Measurements from ENCODE around the gene TMEM170B. TPM values are rescaled to one million over a fixed set of nuclear protein-coding genes. Genes with fewer than 3 reads are reported as not detected.
"Not testable (repeated sequence)": the region's sequence is repeated elsewhere in the genome, so short reads cannot be mapped to it uniquely, and the experiment has no call there.

TMEM170B gene
- polyA plus RNA-seq, 1 experiment, result 0.26 TPM

- ChIA-PET POLR2A (no interaction called here), CTCF (no interaction called here)
- Histone ChIP-seq H3K27ac (ENCODE audit: low read depth, low read length) (no peak overlapping the region), H3K4me3 (ENCODE audit: low read depth, low read length) (peak overlapping the region; percentile 63), H3K27me3 (ENCODE audit: control insufficient read depth, insufficient read depth, low read length) (peaks cover 15% of the 10 kb centered on the region), H3K9me3 (ENCODE audit: control insufficient read depth, insufficient read depth, low read length) (peaks cover 2% of the 10 kb centered on the region; the same call in 1 of the 2 replicates)
- TF ChIP-seq CTCF (IDR thresholded peaks at IDR 0.05; ENCODE audit: low read depth, low read length), result no peak
- no peak for DNase-seq (ENCODE audit: low read depth, low spot score)
Observed at GRCh38 chr6:11538052-11538818, 686 bp downstream of the TMEM170B start.

- no peak for TF ChIP-seq CTCF (IDR thresholded peaks at IDR 0.05; ENCODE audit: low read depth, low read length)
- POLR2A ChIA-PET, result no interaction called here
- no peak overlapping the region for H3K27ac ChIP-seq (ENCODE audit: low read depth, low read length)
Observed at GRCh38 chr6:11538819-11539468, 1.4 kb downstream of the TMEM170B start.

GRCh38 chr6:11542863-11543262 lies 5.3 kb downstream of the TMEM170B start:
- DNase-seq (ENCODE audit: low read depth, low spot score), result no peak
- ChIA-PET POLR2A (no interaction called here), CTCF (no interaction called here)
- TF ChIP-seq CTCF (IDR thresholded peaks at IDR 0.05; ENCODE audit: low read depth, low read length), result no peak
- Histone ChIP-seq H3K27ac (ENCODE audit: low read depth, low read length) (no peak overlapping the region), H3K9me3 (ENCODE audit: control insufficient read depth, insufficient read depth, low read length) (peaks cover 2% of the 10 kb centered on the region; the same call in 1 of the 2 replicates), H3K27me3 (ENCODE audit: control insufficient read depth, insufficient read depth, low read length) (peaks cover 15% of the 10 kb centered on the region), H3K4me3 (ENCODE audit: low read depth, low read length) (no peak overlapping the region)

More at GRCh38 chr6:11538819-11539468, 1.4 kb downstream of the TMEM170B start:
- no peak for DNase-seq (ENCODE audit: low read depth, low spot score)
- Histone ChIP-seq H3K27me3 (ENCODE audit: control insufficient read depth, insufficient read depth, low read length) (peaks cover 15% of the 10 kb centered on the region), H3K9me3 (ENCODE audit: control insufficient read depth, insufficient read depth, low read length) (peaks cover 2% of the 10 kb centered on the region; the same call in 1 of the 2 replicates), H3K4me3 (ENCODE audit: low read depth, low read length) (no peak overlapping the region)
- CTCF ChIA-PET, result no interaction called here

- H3K4me3 ChIP-seq (ENCODE audit: low read depth, low read length), result no peak overlapping the region
- no peaks in the 10 kb centered on the region for H3K9me3 ChIP-seq (ENCODE audit: control insufficient read depth, insufficient read depth, low read length)
- ChIA-PET POLR2A (no interaction called here), CTCF (interaction anchor here (1.0 kb wide), 1 partner anchor 32 kb away, joined by 3 read pairs; no protein-coding TSS in a partner anchor)
- no peak for TF ChIP-seq CTCF (IDR thresholded peaks at IDR 0.05; ENCODE audit: low read depth, low read length)
- H3K27ac ChIP-seq (ENCODE audit: low read depth, low read length), result no peak overlapping the region
- peaks cover 8% of the 10 kb centered on the region for H3K27me3 ChIP-seq (ENCODE audit: control insufficient read depth, insufficient read depth, low read length)
- DNase-seq (ENCODE audit: low read depth, low spot score), result no peak
Observed at GRCh38 chr6:11543919-11544518, 6.5 kb downstream of the TMEM170B start.

- H3K9me3 ChIP-seq (ENCODE audit: control insufficient read depth, insufficient read depth, low read length); CTCF ChIA-PET; H3K27ac ChIP-seq (ENCODE audit: low read depth, low read length); DNase-seq (ENCODE audit: low read depth, low spot score); POLR2A ChIA-PET; H3K27me3 ChIP-seq (ENCODE audit: control insufficient read depth, insufficient read depth, low read length); H3K4me3 ChIP-seq (ENCODE audit: low read depth, low read length): not testable (repeated sequence)
Observed at GRCh38 chr6:11547846-11548245, 10.3 kb downstream of the TMEM170B start.

- H3K27me3 ChIP-seq (ENCODE audit: control insufficient read depth, insufficient read depth, low read length); POLR2A ChIA-PET; CTCF ChIA-PET; DNase-seq (ENCODE audit: low read depth, low spot score); H3K4me3 ChIP-seq (ENCODE audit: low read depth, low read length); H3K9me3 ChIP-seq (ENCODE audit: control insufficient read depth, insufficient read depth, low read length); H3K27ac ChIP-seq (ENCODE audit: low read depth, low read length): not testable (repeated sequence)
Observed at GRCh38 chr6:11548578-11548977, 11.0 kb downstream of the TMEM170B start.
